ENCODE data around the gene TRABD2B.
A peak's percentile ranks its signal among the peaks of the same experiment; 100 is the strongest.

The TRABD2B gene

GRCh38 chr1:47867438-47868347 is 129.5 kb downstream of the TRABD2B start:
- Histone ChIP-seq H3K27me3 (ENCODE audit: insufficient read depth, poor library complexity, severe bottlenecking) (no peaks in the 10 kb centered on the region), H3K4me3 (ENCODE audit: severe bottlenecking) (no peak overlapping the region), H3K27ac (ENCODE audit: poor library complexity, severe bottlenecking) (no peak overlapping the region), H3K36me3 (ENCODE audit: low read depth) (no peaks in the 10 kb centered on the region), H3K9me3 (ENCODE audit: severe bottlenecking) (no peaks in the 10 kb centered on the region), H3K4me1 (ENCODE audit: insufficient read depth, poor library complexity, severe bottlenecking) (no peaks in the 10 kb centered on the region)
- no peak for DNase-seq (ENCODE audit: low spot score)
- TF ChIP-seq CTCF (IDR thresholded peaks at IDR 0.05; ENCODE audit: poor library complexity, severe bottlenecking), result no peak
- no peak for ATAC-seq (ENCODE audit: low read depth)

GRCh38 chr1:47866601-47867437 is 130.4 kb downstream of the TRABD2B start:
- H3K27ac ChIP-seq (ENCODE audit: poor library complexity, severe bottlenecking), result no peak overlapping the region
- DNase-seq (ENCODE audit: low spot score) (no peak), ATAC-seq (ENCODE audit: low read depth) (no peak)
- H3K4me3 ChIP-seq (ENCODE audit: severe bottlenecking), result no peak overlapping the region
- H3K36me3 ChIP-seq (ENCODE audit: low read depth), result no peaks in the 10 kb centered on the region
- no peaks in the 10 kb centered on the region for H3K27me3 ChIP-seq (ENCODE audit: insufficient read depth, poor library complexity, severe bottlenecking)
- no peak for TF ChIP-seq CTCF (IDR thresholded peaks at IDR 0.05; ENCODE audit: poor library complexity, severe bottlenecking)
- H3K9me3 ChIP-seq (ENCODE audit: severe bottlenecking), result no peaks in the 10 kb centered on the region
- no peaks in the 10 kb centered on the region for H3K4me1 ChIP-seq (ENCODE audit: insufficient read depth, poor library complexity, severe bottlenecking)

- no peaks in the 10 kb centered on the region for H3K36me3 ChIP-seq (ENCODE audit: low read depth)
- ATAC-seq (ENCODE audit: low read depth), result no peak
- H3K27me3 ChIP-seq (ENCODE audit: insufficient read depth, poor library complexity, severe bottlenecking), result no peaks in the 10 kb centered on the region
- DNase-seq (ENCODE audit: low spot score), result no peak
- no peaks in the 10 kb centered on the region for H3K9me3 ChIP-seq (ENCODE audit: severe bottlenecking)
- no peak for TF ChIP-seq CTCF (IDR thresholded peaks at IDR 0.05; ENCODE audit: poor library complexity, severe bottlenecking)
- no peaks in the 10 kb centered on the region for H3K4me1 ChIP-seq (ENCODE audit: insufficient read depth, poor library complexity, severe bottlenecking)
- no peak overlapping the region for H3K27ac ChIP-seq (ENCODE audit: poor library complexity, severe bottlenecking)
- no peak overlapping the region for H3K4me3 ChIP-seq (ENCODE audit: severe bottlenecking)
These were observed 131.2 kb downstream of the TRABD2B start for GRCh38 chr1:47865881-47866535.

- no peaks in the 10 kb centered on the region for H3K27me3 ChIP-seq (ENCODE audit: insufficient read depth, poor library complexity, severe bottlenecking)
- H3K9me3 ChIP-seq (ENCODE audit: severe bottlenecking), result no peaks in the 10 kb centered on the region
- ATAC-seq (ENCODE audit: low read depth) (peak; percentile 38; the same call in 1 of the 3 replicates), DNase-seq (ENCODE audit: low spot score) (no peak)
- TF ChIP-seq CTCF (IDR thresholded peaks at IDR 0.05; ENCODE audit: poor library complexity, severe bottlenecking), result no peak
- H3K36me3 ChIP-seq (ENCODE audit: low read depth), result no peaks in the 10 kb centered on the region
- H3K4me1 ChIP-seq (ENCODE audit: insufficient read depth, poor library complexity, severe bottlenecking), result no peaks in the 10 kb centered on the region
- no peak overlapping the region for H3K4me3 ChIP-seq (ENCODE audit: severe bottlenecking)
- H3K27ac ChIP-seq (ENCODE audit: poor library complexity, severe bottlenecking), result no peak overlapping the region
These were observed 138.0 kb downstream of the TRABD2B start for GRCh38 chr1:47859092-47859743.

Data from RWPE2 (cell line).